HG02588 (cell line): ENCODE data around the gene TAF3.

Experiments used
- ATAC-seq: cut with Tn5 transposase; IDR thresholded peaks from one replicate; pipeline ENCODE4 v1.9.1; 2021; ENCODE audit warnings: mild to moderate bottlenecking, moderate library complexity; ENCODE audit not compliant: unreplicated experiment

TAF3 gene

DNA sequence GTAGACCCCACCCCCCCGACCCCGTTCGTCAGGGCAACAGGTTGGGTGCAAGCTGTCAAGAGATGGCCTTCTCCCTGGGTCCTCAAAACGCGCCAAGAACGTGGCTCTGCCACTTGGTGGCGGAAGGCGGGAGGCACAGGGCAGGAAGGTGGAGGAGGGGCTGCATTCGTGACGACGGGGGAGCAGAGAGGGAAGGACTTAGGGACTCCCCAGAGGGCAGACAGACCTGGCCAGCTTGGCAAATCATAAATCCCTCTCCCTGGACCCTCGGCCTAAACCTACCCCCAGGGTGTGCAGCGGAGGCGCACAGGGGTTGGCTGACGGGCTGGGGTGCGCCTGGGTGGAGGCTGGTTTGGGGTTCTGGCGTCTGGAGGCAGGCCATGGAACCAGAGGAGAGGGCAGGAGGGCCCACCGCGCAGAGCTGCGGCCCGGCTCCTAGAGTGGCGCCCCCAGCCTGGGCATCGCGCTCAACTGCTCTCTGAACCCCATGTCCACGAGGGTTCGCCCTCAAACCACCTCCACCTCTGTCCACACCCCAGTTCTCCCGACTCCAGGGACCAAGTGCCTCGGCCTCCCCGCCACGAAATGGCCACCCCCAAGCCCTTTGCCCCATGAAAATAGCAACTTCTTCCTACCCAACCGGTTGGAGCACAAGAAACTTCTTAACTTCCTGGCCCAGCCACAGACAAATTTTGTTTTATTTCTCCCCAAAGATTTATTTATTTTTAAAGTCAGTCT lies 225.4 kb downstream of the TAF3 start:
- ATAC-seq = no peak

DNA sequence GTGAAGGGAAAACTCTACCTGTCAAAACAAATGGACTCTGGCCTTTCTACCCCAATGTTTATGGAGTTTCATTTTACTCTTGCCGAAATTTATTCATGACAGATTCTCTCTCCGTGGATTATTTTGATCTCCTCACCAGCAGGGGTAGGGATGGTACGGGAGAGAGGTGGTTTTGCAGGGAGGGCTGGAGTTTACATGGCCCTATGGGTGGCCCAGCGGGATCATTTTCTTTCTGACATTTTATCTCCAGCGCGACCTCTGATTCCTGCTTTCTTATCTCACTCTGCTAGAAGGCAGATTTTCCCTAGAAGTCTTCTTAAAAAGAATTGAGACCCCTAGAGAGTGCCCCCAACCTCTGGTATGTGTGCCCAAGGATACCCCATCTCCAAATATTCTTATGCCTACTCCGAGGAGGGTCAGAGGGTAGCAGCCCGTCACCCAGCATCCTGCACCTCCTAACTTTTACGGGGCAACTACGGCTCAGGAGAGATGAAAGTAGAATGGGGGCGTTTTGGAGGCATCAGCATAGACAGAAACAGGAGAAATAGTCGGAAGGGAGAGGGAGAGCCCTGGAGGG lies 226.1 kb downstream of the TAF3 start:
- no peak for ATAC-seq

DNA sequence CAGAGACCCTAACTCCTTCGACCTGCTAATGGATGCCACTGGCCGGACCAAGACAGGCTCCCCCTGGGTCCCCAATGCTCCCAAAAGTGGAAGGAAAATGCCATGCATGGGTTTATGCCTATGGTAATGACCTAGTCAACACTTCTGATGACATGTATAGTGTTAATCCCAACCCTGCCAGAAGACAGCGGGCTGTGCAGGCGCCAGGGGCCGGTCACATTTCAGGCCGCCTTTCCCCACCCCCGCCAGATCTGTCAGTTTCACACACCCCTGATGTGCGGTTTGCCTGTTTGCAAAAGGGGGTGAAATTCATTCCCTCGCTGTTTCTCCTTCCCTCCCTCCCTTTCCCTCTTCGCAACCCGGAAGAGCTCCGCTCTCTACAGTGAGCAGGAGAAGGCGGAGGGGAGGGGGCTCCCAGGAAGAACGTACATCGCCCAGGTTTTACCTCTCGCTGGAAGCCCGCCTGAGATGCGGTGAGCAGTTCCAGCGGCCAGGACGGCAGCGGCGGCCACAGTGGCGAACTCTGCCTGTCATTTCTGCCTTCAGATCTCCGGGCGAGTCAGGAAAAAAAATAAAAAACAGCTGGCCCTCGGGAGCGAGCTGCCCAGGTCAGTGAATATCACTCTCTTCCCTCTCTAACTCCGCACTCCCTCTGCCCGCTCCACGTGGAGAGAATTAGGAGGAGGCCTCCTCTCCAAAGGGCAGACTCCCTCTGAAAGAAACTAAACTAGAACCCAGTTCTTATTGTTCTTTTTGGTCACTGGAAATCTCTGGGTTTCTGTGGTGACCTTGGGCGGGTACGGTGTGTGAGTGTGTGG lies 226.8 kb downstream of the TAF3 start:
- no peak for ATAC-seq

DNA sequence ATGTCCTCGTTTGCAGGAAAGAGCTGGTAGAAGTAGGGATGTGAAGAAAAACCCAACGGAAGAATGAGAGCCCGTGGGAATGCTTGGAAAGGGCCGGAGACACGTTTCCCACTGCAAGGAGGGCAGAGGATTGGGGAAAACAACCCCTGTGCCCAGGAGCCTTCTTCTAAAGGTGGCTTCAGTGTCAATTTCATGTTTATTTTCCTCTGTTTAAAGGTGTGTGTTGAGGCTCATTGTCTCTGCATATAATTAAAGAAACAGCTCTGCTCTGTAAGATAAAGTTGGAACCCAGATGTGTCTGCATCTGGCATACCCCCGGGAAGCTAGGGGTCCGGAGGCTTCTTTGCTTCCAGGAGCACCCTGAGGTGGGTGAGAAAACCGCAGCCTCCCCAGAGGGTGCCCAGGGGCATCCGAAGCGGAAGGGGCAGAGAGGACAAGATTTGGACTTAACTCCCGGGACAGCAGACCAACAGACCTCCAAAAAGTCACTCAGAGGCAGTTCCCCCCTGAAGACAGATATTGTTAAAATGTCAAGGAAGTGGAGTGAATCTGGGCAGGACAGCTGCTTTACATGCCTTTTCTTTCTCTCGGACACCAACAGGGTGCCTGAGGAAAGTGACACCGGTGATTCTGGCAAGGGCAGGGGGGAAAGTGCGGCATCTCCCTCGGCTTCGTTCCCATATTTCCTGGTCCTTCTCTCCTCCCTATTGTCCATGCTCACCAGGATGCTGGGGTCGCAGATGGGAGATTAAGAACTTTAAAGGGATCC lies 227.6 kb downstream of the TAF3 start:
- no peak for ATAC-seq

DNA sequence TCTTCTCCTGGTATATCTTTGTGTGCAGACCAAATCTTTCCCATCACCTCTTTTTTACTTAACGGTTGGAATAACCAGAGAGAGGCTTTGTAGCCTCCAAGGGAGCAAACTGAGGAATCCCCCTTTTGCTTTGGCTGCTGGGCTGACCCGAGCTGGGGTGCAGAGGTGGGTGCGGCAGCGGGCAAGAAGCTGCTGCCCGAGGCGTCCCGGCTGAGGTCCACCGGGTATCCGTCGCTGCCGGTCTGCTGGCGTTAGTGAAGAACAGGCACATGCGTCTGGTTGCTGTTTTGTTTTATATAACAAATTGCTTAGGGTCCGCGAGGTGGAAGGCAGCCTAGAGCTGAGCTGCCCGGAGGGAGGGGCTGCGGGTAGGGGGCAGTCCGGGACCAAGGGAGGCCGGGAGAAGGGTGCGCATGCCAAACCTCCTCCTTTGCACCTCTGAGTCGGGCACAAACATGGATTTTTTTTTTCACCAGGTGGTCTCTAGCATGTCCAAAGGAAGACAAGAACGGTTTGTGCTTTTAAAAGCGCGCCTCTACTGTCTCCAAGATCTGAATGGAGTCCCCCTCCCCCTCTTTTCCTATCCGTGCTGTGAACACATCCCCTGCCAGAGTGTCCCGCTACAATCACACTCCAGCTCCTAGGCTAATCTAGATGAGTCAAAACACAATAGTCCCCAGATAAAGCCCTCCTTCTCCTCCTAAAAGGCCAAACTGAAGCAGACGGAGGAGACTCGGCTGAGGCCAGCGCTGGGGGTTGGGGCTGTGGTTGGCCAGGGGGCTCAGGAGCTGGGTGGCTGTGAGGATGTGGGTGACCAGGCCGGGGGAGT lies 229.4 kb downstream of the TAF3 start:
- ATAC-seq = no peak

DNA sequence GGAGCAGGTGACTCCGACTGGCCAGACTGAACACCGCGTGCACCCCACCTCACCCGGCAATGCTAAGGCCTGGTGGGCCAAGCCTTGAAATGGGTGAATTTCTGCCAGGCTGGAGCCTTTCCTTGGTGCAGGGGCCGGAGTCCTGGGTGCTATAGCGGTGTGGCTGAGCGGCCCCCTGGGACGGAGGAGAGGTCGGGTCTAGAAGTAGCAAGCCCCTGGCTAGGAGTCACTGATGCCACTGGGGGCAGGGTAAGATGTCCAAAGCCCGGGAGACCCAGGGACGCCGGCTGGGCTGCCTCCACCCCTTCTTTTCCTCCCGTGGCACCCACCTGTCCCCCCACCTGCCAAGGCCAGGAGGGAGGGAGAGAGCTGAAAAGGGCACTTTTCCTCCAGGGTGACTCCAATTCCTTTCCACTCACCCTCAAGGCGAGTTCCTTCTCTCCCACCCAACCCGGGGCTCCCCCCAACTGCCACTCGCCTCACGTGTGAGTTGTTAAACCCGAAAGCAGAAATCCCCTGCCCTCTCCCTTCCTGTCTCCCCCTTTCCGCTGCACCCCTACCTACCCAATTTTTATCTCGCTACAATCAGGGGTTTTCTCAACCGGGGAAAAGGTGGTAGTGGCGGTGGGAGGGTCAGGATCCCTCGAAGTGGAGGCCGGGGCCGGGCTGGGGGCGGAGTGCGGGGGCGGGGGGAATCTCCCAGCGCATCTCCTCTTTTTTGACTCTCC lies 230.1 kb downstream of the TAF3 start:
- no peak for ATAC-seq

DNA sequence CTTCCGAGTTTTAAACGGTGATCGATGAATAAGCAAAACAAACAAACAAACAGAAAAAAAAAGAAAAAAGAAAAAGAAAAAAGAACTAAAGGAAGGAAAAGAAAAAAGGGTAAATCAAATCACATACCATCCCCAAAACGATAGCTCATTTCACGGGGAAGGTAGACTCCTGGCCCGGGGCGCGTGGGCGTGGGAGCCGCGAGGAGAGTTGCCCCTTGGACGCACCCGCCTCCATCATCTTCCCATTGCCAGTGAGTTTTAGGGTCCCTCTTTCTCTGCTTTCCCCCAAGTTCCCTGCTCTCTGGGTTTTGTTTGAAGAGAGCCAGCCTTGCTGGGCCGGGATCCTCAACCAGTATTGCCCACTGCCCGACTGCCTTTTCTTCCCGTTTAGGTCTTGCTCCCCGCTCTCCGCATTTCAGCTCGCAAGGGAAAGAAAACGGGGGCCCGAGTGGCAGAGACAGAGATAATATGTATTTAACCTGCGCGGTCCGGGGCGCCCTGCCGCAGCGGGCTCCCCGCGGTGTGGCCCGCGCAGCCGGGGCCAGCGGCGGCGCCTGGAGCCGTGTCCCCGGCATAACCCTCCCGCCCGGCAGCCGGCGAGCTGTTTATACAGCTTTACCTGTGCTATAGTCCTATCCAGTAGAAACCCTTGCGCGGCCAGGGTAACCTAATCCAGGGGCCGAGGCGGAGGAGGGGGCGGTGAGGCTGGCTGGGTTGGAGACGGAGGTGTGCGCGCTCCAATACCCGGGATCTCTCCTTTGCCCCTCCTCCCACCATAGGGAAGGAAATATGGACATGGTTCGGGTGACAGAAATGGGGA lies 230.9 kb downstream of the TAF3 start:
- no peak for ATAC-seq

DNA sequence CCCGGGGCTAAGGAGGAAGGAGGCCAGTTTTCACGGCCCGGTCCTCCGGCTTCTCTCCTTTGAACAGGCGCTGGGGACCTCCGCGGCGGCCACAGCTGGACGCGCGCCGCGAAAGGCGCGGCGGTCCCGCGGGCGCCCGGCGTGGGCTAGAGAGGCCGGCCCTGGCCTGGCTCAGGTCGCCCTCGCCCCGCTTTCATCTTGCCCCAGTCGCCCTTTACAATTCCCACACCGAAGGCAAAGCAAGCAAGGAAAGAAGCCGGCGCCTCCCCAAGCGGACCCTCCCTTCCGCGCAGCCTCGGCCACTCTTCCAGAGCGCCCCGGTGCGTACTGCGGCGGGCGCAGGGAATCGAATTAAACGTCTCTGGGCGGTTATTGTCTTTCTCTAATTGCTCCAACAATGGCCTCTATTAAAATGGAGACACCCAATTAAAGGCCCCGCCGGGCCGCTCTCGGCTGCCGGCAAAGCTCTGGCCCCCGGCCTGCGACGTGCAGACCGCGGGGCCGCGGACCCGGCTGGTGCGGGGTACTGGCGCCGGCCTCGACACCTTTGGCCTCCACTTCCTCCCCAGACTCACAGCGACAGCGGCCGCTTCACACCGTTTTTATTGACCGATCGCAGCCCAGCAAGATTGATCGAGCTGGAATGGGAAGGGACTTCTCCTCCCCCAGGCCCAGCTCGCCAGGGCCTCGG lies 231.7 kb downstream of the TAF3 start:
- no peak for ATAC-seq

DNA sequence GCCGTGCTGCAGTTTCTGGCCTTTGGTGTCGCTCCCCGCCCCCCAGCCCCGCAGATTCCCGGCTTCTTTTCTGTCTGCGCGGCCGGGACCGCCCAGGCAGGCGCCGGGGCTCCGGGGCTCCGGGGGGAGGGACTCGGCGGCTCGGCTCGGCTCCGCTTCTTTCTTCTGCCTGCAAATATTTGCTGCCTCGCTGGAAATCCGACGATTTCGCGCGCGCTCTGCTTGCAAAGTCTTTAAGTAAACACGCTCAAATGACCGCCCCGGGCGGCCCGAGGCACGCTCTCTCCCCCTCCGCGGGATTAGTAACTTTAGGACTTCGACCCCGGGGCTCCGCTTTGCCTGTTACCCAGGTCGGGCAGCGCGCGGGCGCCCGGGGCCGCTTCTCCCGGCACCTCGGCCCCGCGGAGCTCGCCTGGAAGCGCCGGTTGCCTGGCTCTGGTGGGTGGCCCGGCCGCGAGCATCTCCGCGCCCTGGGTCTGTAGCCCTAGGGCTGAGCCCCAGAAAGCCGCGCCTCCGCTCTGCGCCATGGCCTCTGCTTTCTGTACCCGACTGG lies 232.3 kb downstream of the TAF3 start:
- ATAC-seq = no peak

DNA sequence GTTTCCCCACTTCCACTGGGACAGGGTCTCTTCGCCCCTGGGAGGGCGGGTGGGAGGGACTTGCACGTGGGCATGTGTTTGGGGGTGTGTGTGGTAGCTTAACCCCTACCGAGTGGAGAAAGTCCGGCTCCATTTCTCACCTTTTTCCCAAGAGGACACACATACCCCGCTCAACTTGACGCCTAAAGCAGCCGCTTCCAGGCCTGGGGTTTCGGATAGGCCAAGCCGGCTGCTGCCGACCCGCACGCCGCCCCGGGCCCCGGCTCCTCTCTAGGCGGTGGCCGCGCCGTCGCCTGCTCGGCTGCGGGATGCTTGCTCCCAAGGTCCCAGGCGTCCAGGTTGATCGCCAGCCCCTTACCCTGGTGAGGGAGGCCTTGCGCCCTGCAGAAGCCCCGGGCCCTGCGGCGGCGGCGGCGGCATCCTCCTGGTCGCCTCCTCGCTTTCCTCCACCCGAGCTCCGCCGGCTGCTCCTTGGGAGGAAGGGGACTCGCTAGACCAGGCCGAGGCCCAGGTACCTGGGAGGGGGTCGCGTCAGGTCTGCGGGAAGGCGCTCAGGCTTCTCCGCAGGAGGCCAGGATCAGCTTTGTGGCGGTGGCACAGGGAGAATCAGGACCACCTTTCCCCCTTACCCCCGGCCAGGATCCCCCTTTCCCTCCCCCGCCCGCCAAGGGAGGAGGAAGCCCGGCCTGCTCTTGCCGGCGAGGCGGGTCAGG lies 233.0 kb downstream of the TAF3 start:
- ATAC-seq = no peak

DNA sequence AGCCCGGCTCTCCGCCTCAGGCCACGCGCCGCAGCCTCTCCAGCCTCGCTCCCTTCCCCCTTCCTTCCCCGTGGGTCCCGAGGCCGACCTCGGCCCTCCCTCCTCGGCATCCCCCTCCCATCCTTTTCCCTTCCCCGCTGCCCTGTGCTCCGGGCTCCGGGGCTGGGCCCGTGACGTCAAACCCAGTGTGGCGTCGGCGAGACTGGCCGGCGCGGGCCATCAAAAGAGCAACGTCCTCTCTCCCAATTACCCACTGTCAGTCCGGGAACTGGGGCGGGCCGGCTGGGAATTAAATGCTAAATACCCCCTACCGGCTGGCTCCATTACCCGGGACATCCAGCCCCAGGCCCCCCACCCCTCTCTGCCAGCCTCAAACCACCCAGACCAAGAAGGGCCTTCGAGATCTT lies 233.5 kb downstream of the TAF3 start:
- ATAC-seq = no peak

DNA sequence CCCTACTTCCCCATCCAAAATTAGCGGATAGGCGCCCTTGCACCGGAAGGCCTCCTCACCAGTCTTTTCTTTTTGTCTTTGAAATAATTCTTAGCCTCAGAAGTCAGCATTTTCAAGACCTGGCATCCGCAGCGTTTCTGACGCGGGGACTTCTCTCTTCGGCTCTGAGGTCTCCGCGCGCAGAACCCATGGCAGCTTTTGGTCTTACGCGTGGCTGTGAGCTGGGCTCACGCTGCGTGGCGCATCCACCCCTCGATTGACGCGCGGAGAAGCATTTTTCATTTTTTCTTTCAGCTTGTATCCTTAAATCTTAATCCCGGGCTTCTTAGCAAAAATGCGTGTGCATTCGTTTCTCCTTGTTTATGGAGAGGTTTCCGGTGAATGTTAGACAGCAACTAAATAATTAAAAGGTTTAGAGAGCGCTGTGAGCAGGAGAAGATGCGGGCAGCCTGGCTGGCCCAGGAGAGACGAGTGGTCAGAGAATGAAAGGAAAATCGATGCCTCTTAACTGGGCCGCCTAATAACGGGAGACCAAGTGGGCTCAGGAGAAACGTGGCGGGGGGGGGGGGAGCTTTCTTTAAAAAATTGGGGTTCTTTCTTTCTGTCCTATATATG lies 234.1 kb downstream of the TAF3 start:
- ATAC-seq = no peak

DNA sequence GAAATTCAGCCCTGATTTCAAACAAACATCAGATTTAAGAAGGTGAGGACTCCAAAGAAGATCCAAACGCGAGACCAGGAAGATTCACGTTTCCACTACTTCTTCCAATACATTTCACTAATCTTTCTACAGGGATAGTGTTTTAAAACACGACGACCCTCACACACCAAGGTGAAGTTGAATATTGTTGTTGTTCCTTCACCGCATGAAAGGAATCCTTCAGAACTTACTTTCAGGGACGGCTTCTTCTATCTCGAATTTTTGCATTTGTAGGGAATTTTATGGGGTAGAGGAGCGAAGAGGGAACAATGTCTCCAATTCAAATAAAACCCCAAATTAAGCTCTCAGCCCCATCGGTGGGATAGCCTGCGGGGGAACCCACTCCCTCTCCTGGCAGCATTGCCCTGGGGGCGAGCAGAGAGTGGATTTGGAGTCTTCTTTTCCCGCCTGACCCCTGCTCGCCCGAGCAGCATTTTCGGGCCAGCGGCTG lies 234.7 kb downstream of the TAF3 start:
- no peak for ATAC-seq

DNA sequence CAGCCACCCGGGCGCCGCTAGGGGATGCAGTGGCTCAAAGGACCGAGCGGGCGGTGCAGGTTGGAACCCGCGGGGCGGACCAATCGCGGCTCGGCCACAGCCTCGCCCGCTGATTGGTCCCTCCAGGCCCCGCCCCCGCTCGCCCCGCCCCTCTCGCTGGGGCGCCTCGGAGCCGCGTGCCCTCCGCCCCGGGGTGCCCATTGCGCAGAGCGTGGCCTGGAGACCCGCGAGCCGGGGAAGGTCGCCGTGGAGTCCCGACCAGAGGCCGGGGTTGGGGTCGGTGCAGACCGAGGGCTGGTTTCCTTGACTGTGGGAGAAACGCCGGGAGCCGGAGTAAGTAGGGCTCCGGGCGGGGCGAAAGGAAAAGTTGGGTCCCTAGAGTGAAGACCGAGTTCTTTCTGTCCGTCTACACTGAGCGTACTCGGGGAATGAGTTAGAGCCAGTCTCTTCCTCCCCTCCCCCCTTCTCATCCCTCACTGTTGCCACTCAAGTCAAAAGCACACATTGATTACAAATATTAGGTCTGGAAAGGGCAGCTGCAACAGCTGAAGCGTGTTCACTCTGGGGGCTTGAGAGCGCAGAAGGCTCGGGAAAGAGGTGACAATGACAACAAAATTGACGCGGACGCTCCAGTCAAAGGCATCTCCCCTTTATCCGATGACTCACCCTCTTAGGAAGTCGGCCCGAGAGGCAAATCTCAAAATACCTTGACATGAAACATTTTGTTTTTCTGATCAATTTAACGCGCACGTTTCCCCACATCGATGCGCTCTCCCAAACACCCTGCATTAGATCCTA lies 235.3 kb downstream of the TAF3 start:
- ATAC-seq = peak; percentile 83

DNA sequence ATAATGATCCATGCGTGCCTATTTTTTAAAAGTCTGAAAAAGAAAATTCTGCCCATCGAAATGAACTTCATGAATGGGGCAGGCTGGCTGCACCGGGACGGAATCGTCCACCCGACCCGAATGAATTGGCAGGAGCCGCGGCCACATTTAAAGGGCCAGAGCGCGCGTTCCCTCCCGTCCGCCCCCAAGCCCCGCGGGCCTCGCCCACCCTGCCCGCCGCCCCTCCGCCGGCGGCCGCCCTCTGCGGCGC lies 235.9 kb downstream of the TAF3 start:
- peak; percentile 7 for ATAC-seq
